ENCODE data around the gene PPIL1.

- no peak for TF ChIP-seq EZH2 (IDR thresholded peaks at IDR 0.05; ENCODE audit: insufficient read depth, poor library complexity, severe bottlenecking)
- no peak for TF ChIP-seq EZH2phosphoT487 (IDR thresholded peaks at IDR 0.05; ENCODE audit: insufficient read depth, low read depth)
Observed at GRCh38 chr6:36838896-36839748, 35.5 kb downstream of the PPIL1 start, which contains the start of gene CPNE5.
